Stimulated activated CD4-positive, alpha-beta T cell treated with anti-CD3 and anti-CD28 coated beads, Interleukin-4, amount 100 ng/mL, for 4 hours (primary cell): ENCODE measurements around the gene MRAS.
"Not testable (repeated sequence)": the region's sequence is repeated elsewhere in the genome, so short reads cannot be mapped to it uniquely, and the experiment has no call there.

Source experiments
- DNase-seq, 2 experiments: peaks; one replicate each; pipeline ENCODE4 v3.0.0-alpha.2; 2020

The MRAS gene

GRCh38 chr3:138369151-138369900 is 20.9 kb downstream of the MRAS start:
- no peak for DNase-seq

- DNase-seq = no peak
These were observed 21.9 kb downstream of the MRAS start for GRCh38 chr3:138370321-138370720.

- no peak for DNase-seq
These were observed 22.9 kb downstream of the MRAS start for GRCh38 chr3:138371070-138371965.

- DNase-seq = no peak
These were observed 24.8 kb downstream of the MRAS start for GRCh38 chr3:138373087-138373735.

- no peak for DNase-seq
These were observed 25.3 kb downstream of the MRAS start for GRCh38 chr3:138373736-138374094.

GRCh38 chr3:138374573-138375134 is 26.3 kb downstream of the MRAS start:
- DNase-seq = no peak

GRCh38 chr3:138375447-138375846 is 27.1 kb downstream of the MRAS start:
- DNase-seq = no peak

- no peak for DNase-seq
These were observed 28.3 kb downstream of the MRAS start for GRCh38 chr3:138376663-138377062.

GRCh38 chr3:138377212-138377611 is 28.8 kb downstream of the MRAS start:
- not testable (repeated sequence) for DNase-seq

- DNase-seq = no peak
These were observed 29.4 kb downstream of the MRAS start for GRCh38 chr3:138377804-138378203.

- DNase-seq = no peak
These were observed 30.0 kb downstream of the MRAS start for GRCh38 chr3:138378331-138378730.

GRCh38 chr3:138378990-138379389 is 30.6 kb downstream of the MRAS start:
- no peak for DNase-seq

- DNase-seq = no peak
These were observed 33.1 kb downstream of the MRAS start for GRCh38 chr3:138381413-138381901.

- DNase-seq = no peak
These were observed 33.8 kb downstream of the MRAS start for GRCh38 chr3:138381950-138382715.

GRCh38 chr3:138383715-138384465 is 35.5 kb downstream of the MRAS start:
- no peak for DNase-seq

- DNase-seq = no peak
These were observed 36.2 kb downstream of the MRAS start for GRCh38 chr3:138384531-138384930.

- no peak for DNase-seq
These were observed 36.6 kb downstream of the MRAS start for GRCh38 chr3:138384976-138385375.

- DNase-seq = no peak
These were observed 40.8 kb downstream of the MRAS start for GRCh38 chr3:138389144-138389601.

- no peak for DNase-seq
These were observed 41.6 kb downstream of the MRAS start for GRCh38 chr3:138389841-138390581.

GRCh38 chr3:138390582-138390932 is 42.2 kb downstream of the MRAS start:
- no peak for DNase-seq

- DNase-seq = no peak
These were observed 45.8 kb downstream of the MRAS start for GRCh38 chr3:138394156-138394555.
